Activated T-helper 1 cell treated with anti-CD3 and anti-CD28 coated beads, Interleukin-12 subunit alpha, Interleukin-12 subunit beta, Interleukin-2, Interleukin-4 antibody, amounts not matched to agents 30 ng/mL and 10 ng/mL and 1 ng/mL, durations not matched to agents 14 hours and 24 hours and 36 hours (primary cell): ENCODE results near the gene NME4. TPM values are rescaled to one million over a fixed set of nuclear protein-coding genes. Genes with fewer than 3 reads are reported as not detected.

Experiments used
- DNase-seq: peaks from one replicate; pipeline ENCODE4 v3.0.0; 2021; ENCODE audit warnings: low spot score
- H3K27ac Mint-ChIP-seq: one replicate; pipeline ENCODE4 v1.8.0; 2021; ENCODE audit warnings: mild to moderate bottlenecking, mixed read lengths
- H3K27me3 Mint-ChIP-seq: one replicate; pipeline ENCODE4 v1.8.0; 2022; ENCODE audit warnings: mild to moderate bottlenecking, moderate library complexity, mixed read lengths; ENCODE audit not compliant: insufficient read depth
- H3K36me3 Mint-ChIP-seq: one replicate; pipeline ENCODE4 v1.8.0; 2021; ENCODE audit warnings: low read depth, mixed read lengths
- H3K4me1 Mint-ChIP-seq: one replicate; pipeline ENCODE4 v1.8.0; 2021; ENCODE audit warnings: low read depth, mixed read lengths
- H3K4me3 Mint-ChIP-seq: one replicate; pipeline ENCODE4 v1.8.0; 2021; ENCODE audit warnings: mild to moderate bottlenecking, moderate library complexity, mixed read lengths
- H3K9me3 Mint-ChIP-seq: one replicate; pipeline ENCODE4 v1.8.0; 2021; ENCODE audit warnings: mixed read lengths
- intact Hi-C: fragments of 100-400 bp; cut with micrococcal nuclease; formaldehyde crosslinking; loops from one replicate; pipeline ENCODE4 v1.15.1; 2024
- total RNA-seq: library from RNA; stranded (reverse); gene quantifications from 2 replicates; pipeline ENCODE4 v1.2.3, GENCODE V29; 2022

The NME4 gene
- total RNA-seq, 1 donor from 2014 or later, result 57.2 TPM

- Mint-ChIP-seq H3K4me3 (peak overlapping the region; percentile 20), H3K27ac (no peak overlapping the region), H3K4me1 (peaks cover 5% of the 10 kb centered on the region), H3K36me3 (peaks cover 4% of the 10 kb centered on the region), H3K27me3 (no peaks in the 10 kb centered on the region), H3K9me3 (no peaks in the 10 kb centered on the region)
- intact Hi-C loops, result no loop called here
- no peak for DNase-seq
Observed at GRCh38 chr16:367333-367903, 29.6 kb upstream of the NME4 start.

- Mint-ChIP-seq H3K36me3 (peaks cover 7% of the 10 kb centered on the region), H3K4me3 (peak overlapping the region; percentile 77), H3K27me3 (no peaks in the 10 kb centered on the region), H3K4me1 (peaks cover 4% of the 10 kb centered on the region), H3K27ac (no peak overlapping the region), H3K9me3 (no peaks in the 10 kb centered on the region)
- DNase-seq, result no peak
- intact Hi-C loops, result no loop called here
Observed at GRCh38 chr16:368388-369158, 28.4 kb upstream of the NME4 start.

DNA sequence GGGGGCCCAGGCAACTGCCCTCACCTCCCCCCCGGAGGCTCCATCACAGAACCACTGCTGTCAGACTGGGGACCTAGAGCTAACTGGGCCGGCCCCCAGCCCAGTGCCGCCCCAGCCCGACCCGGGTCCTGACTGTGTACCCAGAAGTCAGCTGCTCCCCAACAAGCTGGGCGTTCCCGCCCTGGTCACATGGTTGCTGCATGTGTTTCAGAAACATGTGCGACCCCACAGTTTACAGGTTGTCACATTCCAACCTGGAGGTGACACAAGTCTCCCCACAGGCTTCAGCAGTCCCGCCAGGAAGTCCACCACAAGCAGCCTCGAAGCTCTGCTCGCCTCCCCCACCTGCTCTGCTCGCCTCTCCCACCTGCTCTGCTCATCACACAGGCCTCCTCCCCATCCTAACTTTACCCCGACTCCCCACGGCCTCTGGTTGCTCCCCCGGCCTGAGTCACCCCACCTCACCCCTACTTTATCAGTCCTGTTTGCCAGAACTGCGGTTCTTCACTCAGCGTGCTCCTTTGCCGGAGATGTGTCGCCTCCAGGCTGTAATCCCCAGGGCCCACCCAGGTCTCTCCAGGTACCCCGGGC lies 27.6 kb upstream of the NME4 start:
- Mint-ChIP-seq H3K36me3 (peaks cover 7% of the 10 kb centered on the region), H3K27ac (no peak overlapping the region), H3K27me3 (no peaks in the 10 kb centered on the region), H3K4me1 (peaks cover 4% of the 10 kb centered on the region), H3K4me3 (peak overlapping the region; percentile 77), H3K9me3 (no peaks in the 10 kb centered on the region)
- intact Hi-C loops, result no loop called here
- DNase-seq, result no peak

- Mint-ChIP-seq H3K27me3 (no peaks in the 10 kb centered on the region), H3K27ac (no peak overlapping the region), H3K4me3 (peak overlapping the region; percentile 77), H3K9me3 (no peaks in the 10 kb centered on the region), H3K36me3 (peaks cover 7% of the 10 kb centered on the region), H3K4me1 (peaks cover 4% of the 10 kb centered on the region)
- no peak for DNase-seq
- intact Hi-C loops, result loop anchor here (1.0 to 2.0 kb wide), 4 partner anchors 11 to 317 kb away; partner anchors contain the start of genes AXIN1, DECR2, PGAP6 and POLR3K
Observed at GRCh38 chr16:369866-370436, 27.0 kb upstream of the NME4 start.

DNA sequence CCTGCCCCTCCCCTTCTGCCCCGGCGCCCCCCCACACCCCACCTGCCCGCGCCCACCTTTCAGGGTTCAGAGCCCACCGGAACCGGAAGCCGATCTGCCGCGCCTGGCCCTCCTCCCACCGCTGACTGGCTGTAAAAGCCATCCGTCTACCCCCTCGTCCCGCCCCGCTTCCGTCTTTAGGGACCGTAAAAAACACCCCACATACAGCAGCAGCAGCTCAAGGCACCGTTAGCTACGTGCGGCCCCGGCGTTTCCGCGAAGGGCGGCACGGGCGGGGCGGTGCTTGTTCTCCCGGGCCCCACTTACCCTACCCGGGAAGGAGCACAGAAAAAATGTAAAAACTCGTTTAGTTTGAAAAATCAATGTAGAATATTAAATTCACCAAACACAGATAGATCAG lies 26.6 kb upstream of the NME4 start, which contains the start of gene MRPL28:
TSS of gene MRPL28 (minus strand) at position 96 of the 400 bp plus-strand sequence. CDS start 320 bp downstream, outside the sequence.
- no peaks in the 10 kb centered on the region for H3K27me3 Mint-ChIP-seq
- H3K9me3 Mint-ChIP-seq, result no peaks in the 10 kb centered on the region
- H3K4me1 Mint-ChIP-seq, result peaks cover 4% of the 10 kb centered on the region
- peak within 1 kb of the TSS; percentile 86 for H3K4me3 Mint-ChIP-seq
- peaks cover 7% of the 10 kb centered on the region for H3K36me3 Mint-ChIP-seq
- intact Hi-C loops, result loop anchor here (1.0 to 2.0 kb wide), 4 partner anchors 11 to 317 kb away; partner anchors contain the start of genes AXIN1, DECR2, PGAP6 and POLR3K
- H3K27ac Mint-ChIP-seq, result peak within 1 kb of the TSS; percentile 84
- peak; percentile 92 for DNase-seq

- intact Hi-C loops, result loop anchor here (1.0 to 2.0 kb wide), 4 partner anchors 10 to 318 kb away; partner anchors contain the start of genes AXIN1, DECR2, PGAP6 and POLR3K
- no peak for DNase-seq
- H3K36me3 Mint-ChIP-seq, result peaks cover 7% of the 10 kb centered on the region
- H3K27ac Mint-ChIP-seq, result no peak overlapping the region
- peaks cover 4% of the 10 kb centered on the region for H3K4me1 Mint-ChIP-seq
- H3K4me3 Mint-ChIP-seq, result peak overlapping the region; percentile 86
- H3K27me3 Mint-ChIP-seq, result no peaks in the 10 kb centered on the region
- H3K9me3 Mint-ChIP-seq, result no peaks in the 10 kb centered on the region
Observed at GRCh38 chr16:370979-371514, 26.0 kb upstream of the NME4 start.

DNA sequence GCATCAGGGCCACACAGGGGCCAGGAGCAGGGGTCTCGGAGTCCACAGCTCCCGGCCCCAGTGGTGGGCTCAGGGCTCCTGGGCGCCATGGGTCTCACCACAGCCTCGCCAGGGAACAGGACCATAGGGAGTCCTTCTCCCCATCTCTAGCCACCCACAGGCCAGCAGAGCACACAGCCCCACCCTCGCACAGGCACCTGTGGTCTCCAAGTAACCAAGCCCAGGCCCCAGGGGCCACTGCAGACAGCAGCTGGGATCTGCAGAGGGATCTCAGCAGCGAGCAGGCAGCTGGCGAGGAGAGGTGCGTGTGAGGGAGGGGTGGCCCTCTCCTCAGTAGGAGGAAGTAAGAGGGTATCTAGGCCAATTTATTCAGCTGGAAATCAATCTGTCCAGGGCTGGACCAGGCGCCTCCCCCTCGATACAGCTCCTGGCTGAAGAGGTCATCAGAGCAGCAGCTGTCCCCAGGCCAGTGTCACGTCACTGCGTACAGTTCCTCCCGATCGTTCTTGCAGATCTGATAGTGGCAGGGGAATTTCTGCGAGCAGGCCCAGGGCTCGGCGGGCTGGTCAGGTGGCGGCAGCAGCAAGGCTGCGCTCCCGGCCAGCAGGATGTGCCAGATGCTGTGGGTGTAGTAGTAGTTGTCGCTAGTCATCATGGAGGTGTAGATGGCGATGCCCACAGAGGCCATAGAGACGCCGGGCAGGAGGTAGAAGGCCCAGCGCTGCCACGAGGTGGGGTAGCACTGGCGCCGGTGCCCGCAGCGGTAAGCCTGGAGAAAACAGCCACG lies 25.3 kb upstream of the NME4 start:
- Mint-ChIP-seq H3K9me3 (no peaks in the 10 kb centered on the region), H3K4me1 (peaks cover 4% of the 10 kb centered on the region), H3K36me3 (peaks cover 7% of the 10 kb centered on the region), H3K27me3 (no peaks in the 10 kb centered on the region), H3K4me3 (no peak overlapping the region), H3K27ac (no peak overlapping the region)
- intact Hi-C loops, result loop anchor here (2.0 kb wide), 1 partner anchor 29 kb away; the partner anchor contains the start of gene DECR2
- no peak for DNase-seq

DNA sequence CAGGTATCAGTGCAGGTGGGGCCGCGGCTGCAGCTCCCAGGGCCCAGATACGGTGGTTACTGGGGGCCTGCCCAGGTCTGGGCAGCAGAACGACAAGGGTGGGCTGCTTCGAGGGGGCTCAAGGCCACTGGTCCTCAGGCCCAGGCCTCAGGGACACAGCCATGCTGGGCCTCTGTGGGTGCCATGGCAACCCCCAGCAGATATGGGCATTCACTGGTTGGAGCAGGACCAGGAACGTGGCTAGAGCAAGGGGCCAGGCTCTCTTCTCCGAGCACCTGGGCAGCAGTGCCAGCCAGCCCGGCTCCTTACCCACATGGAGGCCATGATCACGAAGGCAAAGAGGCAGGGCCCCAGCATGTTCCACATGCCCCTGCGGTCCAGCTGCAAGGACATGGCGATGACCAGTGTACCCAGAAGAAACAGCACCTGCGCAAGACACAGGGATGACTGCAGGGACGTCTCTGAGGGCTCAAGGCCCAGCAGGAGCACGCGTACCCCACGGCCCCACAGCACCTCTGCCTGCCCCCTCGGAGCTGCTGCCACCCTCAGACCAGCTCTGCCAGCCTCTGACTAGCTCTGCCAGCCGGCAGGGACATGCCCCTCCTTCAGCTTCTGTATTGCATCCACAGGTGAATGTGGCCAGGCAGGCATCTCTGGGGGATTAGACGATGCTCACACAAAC lies 24.6 kb upstream of the NME4 start:
- Mint-ChIP-seq H3K27me3 (no peaks in the 10 kb centered on the region), H3K4me3 (no peak overlapping the region), H3K36me3 (peaks cover 3% of the 10 kb centered on the region), H3K4me1 (peaks cover 4% of the 10 kb centered on the region), H3K9me3 (no peaks in the 10 kb centered on the region), H3K27ac (no peak overlapping the region)
- intact Hi-C loops, result no loop called here
- DNase-seq, result no peak

DNA sequence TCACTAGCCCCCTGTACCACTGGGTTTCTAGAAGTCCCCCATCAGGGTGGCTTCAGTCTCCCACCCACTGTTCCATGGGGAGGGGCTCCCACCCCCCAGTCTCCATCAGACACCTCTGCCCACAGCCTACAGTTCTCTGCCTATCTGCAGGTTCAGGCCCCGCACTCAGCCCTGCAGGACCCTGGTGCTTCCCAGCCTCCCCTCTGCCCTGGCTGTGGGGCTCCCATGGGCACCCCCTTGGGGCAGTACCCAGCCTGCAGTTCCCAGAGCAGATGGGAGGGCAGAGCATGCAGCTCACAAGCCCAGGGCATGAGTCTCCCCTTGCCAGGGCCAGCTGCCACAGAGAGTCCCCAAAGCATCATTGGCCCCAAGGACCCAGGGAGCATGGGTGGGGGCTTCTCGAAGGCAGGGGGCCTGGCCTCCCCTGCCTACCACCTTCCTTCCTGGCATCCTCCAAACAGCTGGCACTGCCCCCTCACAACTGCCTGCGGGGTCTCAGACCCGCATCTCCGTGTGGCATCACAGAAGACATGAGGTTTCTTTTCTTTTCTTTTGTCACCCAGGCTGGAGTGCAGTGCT lies 23.9 kb upstream of the NME4 start:
- Mint-ChIP-seq H3K27ac (no peak overlapping the region), H3K4me3 (no peak overlapping the region), H3K36me3 (peaks cover 3% of the 10 kb centered on the region), H3K27me3 (no peaks in the 10 kb centered on the region), H3K9me3 (no peaks in the 10 kb centered on the region), H3K4me1 (peaks cover 4% of the 10 kb centered on the region)
- intact Hi-C loops, result no loop called here
- DNase-seq, result no peak

GRCh38 chr16:373848-374615 lies 23.0 kb upstream of the NME4 start:
- intact Hi-C loops, result no loop called here
- Mint-ChIP-seq H3K27me3 (no peaks in the 10 kb centered on the region), H3K4me3 (no peak overlapping the region), H3K4me1 (peaks cover 4% of the 10 kb centered on the region), H3K36me3 (peaks cover 3% of the 10 kb centered on the region), H3K9me3 (no peaks in the 10 kb centered on the region), H3K27ac (no peak overlapping the region)
- no peak for DNase-seq

DNA sequence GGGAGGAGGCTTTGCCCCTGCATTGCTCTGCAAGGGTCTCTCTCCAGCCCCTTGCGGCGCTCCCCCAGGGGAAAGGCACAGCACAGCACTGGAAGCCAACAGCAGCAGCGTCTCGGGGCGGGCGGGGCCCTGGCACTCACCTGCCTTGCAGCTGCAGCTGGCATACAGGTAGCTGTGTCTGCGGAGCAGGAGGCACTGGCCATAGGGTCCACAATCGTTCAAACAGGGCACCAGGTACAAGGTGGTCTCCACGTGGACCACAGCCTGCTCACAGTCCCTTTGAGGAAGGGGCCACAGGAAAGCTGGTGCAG lies 22.4 kb upstream of the NME4 start:
- no peak overlapping the region for H3K27ac Mint-ChIP-seq
- H3K36me3 Mint-ChIP-seq, result peaks cover 3% of the 10 kb centered on the region
- DNase-seq, result no peak
- no peak overlapping the region for H3K4me3 Mint-ChIP-seq
- intact Hi-C loops, result no loop called here
- no peaks in the 10 kb centered on the region for H3K9me3 Mint-ChIP-seq
- H3K27me3 Mint-ChIP-seq, result no peaks in the 10 kb centered on the region
- H3K4me1 Mint-ChIP-seq, result peaks cover 4% of the 10 kb centered on the region
